Choroid plexus epithelial cell (primary cell): ENCODE data around the gene MPPED1.

Source experiments
- DNase-seq: peaks from one replicate; pipeline ENCODE4 v3.0.0-alpha.2; 2010; ENCODE audit warnings: low read depth
- H3K4me3 ChIP-seq: 2 replicates; pipeline ENCODE4 v1.5.1; 2011; ENCODE audit warnings: low read depth, mild to moderate bottlenecking, control low read depth, low read length, moderate library complexity
- TF ChIP-seq, protein P1 (sequence below): conservative IDR thresholded peaks from 2 replicates; pipeline ENCODE4 v1.5.1; 2011; ENCODE audit warnings: low read depth, mild to moderate bottlenecking, control low read depth, inconsistent platforms, low read length, moderate library complexity

MPPED1 gene

DNA sequence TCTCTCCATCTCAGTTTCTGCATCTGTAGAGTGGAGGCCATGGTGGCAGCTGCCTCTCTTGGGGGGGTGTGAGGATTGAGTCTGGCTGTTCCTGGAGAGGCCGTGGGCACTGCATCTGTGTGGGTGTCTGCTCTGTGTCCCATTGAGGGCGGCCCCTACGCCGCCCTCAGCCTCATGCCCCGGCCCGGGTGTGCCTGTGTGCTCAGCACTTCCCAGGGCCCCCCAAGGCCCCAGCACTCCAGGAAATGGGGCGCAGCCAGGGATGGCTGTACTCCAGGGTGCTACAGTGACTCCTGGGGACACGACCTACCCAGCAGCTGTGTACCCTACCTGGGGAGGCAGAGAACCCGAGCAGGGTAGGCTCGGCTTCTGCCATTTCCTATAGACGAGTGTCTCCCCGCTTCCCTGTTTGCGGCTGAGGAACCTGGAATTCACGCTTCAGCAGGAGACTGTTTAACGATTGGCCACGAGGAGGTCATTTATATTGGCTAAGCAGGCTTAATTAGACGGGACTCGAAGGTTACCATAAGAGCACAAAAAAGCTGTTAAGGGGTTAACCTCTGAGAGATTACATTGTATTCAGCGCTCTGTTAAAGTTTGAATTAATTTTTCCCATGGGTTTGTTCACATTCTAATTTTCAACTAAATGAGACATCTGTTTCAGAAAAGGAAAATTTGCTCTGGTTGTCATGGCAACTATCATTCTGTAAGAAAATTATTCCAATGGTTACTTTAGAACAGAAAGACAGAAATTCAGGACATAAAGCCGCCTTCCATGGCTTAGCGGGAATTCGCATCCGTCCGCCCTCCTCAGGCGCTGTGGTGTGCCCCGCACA, 76.4 kb downstream of the MPPED1 start:
- no peak overlapping the region for H3K4me3 ChIP-seq
- DNase-seq: peak; percentile 1
- TF ChIP-seq, protein P1, sequence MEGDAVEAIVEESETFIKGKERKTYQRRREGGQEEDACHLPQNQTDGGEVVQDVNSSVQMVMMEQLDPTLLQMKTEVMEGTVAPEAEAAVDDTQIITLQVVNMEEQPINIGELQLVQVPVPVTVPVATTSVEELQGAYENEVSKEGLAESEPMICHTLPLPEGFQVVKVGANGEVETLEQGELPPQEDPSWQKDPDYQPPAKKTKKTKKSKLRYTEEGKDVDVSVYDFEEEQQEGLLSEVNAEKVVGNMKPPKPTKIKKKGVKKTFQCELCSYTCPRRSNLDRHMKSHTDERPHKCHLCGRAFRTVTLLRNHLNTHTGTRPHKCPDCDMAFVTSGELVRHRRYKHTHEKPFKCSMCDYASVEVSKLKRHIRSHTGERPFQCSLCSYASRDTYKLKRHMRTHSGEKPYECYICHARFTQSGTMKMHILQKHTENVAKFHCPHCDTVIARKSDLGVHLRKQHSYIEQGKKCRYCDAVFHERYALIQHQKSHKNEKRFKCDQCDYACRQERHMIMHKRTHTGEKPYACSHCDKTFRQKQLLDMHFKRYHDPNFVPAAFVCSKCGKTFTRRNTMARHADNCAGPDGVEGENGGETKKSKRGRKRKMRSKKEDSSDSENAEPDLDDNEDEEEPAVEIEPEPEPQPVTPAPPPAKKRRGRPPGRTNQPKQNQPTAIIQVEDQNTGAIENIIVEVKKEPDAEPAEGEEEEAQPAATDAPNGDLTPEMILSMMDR: no peak

GRCh38 chr22:43488937-43489336, 77.1 kb downstream of the MPPED1 start:
- TF ChIP-seq, protein P1: no peak
- DNase-seq: no peak

GRCh38 chr22:43490311-43490710, 78.5 kb downstream of the MPPED1 start:
- TF ChIP-seq, protein P1: no peak

More at GRCh38 chr22:43488937-43489336, 77.1 kb downstream of the MPPED1 start:
- H3K4me3 ChIP-seq: no peak overlapping the region

GRCh38 chr22:43491177-43491576, 79.4 kb downstream of the MPPED1 start:
- H3K4me3 ChIP-seq: no peak overlapping the region
- TF ChIP-seq, protein P1: no peak
- no peak for DNase-seq

More at GRCh38 chr22:43490311-43490710, 78.5 kb downstream of the MPPED1 start:
- H3K4me3 ChIP-seq: no peak overlapping the region
- no peak for DNase-seq

GRCh38 chr22:43491737-43492136, 79.9 kb downstream of the MPPED1 start:
- H3K4me3 ChIP-seq: no peak overlapping the region
- DNase-seq: no peak
- TF ChIP-seq, protein P1: no peak

DNA sequence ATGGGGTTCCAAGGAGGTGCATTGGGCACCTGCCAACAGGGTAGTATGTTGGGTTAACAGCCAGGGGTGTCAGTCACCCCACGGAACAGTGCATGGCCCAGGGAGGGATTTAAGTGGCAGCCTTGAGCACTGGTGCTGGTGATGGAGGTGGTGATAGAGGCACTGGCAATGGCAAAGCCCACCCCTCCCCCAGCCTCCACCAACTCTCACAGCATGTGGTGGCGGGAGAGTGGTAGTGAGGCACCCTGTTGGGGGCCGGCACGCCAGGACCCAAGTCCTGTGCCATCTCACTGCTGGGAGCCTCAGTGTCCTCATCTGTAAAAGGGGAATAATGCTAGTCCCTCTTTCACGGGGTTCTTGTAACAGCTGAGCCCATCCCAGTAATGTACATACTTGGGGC, 81.5 kb downstream of the MPPED1 start:
- DNase-seq: no peak
- TF ChIP-seq, protein P1: no peak
- H3K4me3 ChIP-seq: no peak overlapping the region
